GM19023 (cell line): Measurements from ENCODE around the gene A4GALT.

ENCODE experiments used
- ATAC-seq: cut with Tn5 transposase; IDR thresholded peaks from one replicate; pipeline ENCODE4 v1.9.1; 2021; ENCODE audit warnings: mild to moderate bottlenecking, moderate library complexity; ENCODE audit not compliant: unreplicated experiment

Gene A4GALT

DNA sequence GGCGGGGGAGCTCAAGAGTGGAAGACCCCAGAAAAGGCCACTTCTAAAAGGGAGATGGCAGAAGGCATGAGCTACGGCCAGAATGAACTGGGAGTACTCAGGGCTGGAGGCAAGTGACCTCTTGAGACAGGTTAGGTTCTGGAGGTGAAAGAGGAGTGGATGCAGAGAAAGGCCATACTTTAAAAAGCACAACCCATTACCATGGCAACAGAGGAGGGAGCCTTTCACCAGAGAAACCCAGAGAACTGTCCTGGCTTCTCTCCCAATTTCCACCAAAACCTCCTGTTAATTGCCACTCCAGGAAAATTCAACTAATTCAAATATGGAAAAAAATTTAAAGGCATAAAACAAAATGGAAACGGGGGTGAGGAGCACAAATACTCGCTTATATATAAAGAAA lies 15.8 kb downstream of the A4GALT start:
- no peak for ATAC-seq

DNA sequence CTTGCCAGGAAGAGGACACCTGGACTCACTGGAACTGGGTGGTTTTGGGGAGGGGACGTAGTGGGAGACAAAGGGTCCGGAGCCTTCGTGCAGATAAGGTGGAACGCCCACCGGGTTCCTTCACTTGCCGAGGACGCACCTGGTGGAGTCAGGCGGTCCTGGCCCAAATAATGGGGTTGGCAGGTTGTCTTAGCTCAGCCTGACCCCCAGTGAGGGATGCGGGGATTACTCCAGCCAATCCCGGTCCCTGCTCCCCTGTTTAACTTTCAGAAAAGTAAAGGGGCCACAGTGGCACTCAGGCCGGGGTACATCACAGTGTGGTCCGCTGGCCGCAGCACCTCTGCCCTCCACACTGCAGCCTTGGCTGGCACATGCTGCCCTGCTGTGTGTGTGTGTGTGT lies 18.0 kb downstream of the A4GALT start:
- ATAC-seq, result no peak

DNA sequence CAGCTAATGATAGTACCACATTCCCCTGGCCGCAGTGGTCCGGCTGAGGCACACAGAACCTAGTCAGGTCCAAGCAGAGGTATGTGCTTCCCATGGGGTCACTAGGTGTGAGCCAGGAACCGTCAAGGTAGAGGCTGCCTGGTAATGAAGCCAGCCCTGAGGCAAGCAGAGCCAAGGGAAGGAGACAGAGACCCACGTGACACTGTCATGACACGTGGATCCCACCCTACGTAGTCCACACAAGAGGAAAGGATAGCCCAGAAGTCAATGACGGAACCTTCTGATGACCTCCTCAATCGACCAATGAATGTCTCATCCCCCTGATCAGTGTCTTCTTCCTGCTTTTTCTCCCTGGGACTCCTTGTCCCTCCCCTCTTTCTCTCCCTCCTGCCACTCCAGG lies 19.0 kb downstream of the A4GALT start:
- no peak for ATAC-seq

DNA sequence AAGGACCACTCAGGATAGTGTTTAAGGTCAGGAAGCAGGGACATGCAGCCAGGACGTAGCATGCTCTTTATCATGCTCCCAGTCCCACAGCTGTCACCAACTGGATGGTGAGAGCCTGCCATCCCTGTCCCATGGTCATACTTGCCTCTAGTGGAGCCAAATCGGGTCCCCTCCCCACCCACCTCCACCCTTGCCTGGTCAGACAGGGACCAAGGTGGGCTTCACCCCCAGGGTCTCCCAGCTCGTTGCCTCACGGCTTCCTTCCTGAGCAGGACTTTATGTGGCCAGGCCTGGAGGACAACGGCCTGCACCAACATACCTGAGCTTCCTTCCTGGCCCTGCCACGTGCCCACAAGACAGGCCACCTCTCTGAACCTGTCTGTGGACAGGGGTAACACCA lies 19.8 kb downstream of the A4GALT start:
- no peak for ATAC-seq

DNA sequence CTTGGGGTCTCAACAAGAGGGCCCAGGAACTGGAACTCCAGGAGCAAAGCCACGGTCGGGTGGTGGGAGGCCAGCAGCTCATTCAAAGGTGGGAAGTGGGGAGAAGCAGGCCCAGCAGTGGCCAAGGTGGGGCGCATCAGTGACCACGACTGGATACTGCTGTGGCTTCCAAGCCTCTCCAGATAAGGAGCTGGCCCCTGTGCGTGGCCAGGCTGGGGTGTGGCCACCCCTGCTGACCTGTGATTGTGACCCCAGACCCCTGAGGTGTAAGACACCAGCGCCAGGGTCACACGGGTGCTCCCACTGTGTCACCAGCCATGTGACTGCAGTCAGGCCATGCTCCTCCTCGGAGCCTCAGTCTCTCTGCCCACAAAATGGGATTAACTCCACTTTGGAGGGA lies 20.3 kb downstream of the A4GALT start:
- ATAC-seq, result no peak

DNA sequence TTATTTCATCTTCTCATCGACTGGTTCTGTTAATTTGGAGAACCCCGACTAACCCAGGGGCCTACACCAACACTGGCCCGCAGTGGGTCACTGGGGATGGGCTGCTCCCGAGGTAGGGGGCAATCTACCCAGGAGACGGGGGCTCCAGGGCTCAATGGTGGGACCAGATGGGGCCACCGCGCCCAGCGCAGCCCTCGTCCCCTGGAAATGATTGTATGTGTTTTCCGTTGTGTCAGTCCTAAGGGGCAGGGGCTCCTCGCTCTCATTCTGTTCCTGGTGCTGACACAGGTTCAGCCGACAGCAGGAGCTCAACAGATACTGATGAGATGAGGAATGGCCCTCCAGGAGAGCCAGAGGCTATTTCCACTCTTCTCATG lies 20.7 kb downstream of the A4GALT start:
- ATAC-seq, result no peak

DNA sequence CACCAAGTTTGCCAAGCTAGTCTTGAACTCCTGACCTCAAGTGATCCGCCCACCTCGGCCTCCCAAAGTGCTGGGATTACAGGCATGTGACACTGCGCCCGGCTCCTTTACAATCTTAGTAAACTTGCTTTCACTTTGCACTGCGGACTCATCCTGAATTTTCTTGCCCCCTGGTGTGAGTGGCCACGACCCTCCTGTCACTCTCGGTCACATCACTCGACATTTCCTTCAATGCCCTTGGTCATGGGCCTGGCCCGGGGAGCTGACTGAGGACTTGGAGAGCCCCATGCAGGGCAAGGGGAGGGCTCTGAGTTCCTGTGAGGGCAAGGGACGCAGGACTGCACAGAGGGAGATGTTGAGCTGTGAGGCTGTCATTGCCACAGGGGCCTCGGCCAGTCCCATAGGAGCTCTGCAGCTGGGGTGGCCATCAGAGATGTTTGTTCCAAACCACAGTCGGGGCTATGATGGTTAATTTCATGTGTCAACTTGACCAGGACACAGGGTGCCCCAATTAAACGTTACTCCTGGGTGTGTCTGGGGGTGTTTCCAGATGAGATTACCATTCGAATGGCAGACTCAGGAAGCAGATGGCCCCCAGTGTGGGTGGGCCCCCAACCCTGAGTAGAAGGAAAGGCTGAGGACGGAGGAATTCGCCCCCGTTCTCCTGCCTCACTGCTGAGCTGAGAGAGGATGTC lies 21.2 kb downstream of the A4GALT start:
- no peak for ATAC-seq

DNA sequence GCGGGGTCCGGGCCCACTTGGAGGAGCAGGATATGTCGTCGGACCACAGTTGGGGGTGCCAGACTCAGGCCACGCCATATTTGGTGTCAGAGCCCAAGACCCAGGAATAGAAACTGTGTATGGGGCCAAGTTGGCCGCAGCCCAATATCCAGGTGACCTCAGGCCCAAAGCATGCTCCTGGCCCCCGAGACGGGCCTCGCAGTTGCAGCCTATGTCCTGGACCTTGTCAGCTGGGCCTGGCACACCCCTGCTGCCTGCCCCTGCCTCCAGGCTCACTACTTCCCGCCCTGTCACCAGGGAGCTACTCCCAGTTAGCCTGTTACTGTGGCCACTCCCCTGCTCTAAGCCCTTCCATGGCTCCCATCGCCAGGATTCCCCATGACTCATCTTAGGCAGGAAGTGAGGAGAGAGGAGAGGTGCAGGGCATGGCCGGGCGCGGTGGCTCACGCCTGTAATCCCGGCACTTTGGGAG lies 23.1 kb downstream of the A4GALT start:
- ATAC-seq, result no peak

DNA sequence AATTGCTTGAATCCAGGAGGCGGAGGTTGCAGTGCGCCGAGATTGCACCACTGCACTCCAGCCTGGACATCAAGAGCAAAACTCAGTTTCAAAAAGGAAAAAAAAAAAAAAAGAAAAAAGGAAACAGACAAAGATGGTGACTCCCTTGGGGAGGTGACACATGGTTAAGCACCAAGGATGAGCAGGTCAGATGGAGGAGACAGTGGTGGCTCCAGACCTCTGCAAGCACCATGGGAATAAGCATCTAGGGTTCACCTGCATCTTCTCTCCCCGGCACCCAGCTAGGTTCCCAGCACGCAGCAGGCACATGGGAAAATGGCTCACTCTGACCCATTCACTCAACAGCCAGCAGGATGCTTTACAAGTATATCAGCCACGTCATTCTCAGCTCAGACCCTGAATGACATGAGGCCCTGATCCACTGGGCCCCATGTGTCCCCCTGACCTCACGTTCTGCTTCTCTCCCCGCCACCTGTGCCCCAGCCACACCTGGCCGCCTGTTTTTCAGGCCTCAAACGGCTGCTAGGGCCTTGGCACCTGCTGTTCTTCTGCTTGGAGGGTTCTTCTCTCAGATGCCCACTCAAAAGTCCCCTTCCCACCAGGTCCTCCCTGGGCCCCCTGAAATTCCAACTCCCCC lies 24.2 kb downstream of the A4GALT start:
- no peak for ATAC-seq

DNA sequence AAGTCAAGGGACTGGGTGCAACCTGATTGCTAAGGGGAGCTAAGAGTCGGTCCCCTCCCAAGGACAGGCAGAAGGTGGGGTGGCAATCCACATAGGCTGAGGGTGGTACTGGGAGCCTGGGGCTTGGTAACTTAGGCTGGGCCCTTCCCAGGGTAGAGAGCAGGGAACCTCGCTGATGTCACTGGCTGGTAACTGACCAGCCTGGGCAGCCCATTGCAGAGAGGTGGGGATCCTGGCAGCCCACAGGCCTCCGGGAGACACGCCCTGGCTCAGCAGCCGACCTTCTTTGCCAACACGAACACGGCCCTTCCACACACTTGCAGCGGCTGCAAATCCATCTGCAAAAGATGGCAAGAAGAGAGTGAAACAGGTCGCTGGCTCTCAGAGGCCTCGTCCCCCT lies 25.4 kb downstream of the A4GALT start:
- ATAC-seq, result no peak

DNA sequence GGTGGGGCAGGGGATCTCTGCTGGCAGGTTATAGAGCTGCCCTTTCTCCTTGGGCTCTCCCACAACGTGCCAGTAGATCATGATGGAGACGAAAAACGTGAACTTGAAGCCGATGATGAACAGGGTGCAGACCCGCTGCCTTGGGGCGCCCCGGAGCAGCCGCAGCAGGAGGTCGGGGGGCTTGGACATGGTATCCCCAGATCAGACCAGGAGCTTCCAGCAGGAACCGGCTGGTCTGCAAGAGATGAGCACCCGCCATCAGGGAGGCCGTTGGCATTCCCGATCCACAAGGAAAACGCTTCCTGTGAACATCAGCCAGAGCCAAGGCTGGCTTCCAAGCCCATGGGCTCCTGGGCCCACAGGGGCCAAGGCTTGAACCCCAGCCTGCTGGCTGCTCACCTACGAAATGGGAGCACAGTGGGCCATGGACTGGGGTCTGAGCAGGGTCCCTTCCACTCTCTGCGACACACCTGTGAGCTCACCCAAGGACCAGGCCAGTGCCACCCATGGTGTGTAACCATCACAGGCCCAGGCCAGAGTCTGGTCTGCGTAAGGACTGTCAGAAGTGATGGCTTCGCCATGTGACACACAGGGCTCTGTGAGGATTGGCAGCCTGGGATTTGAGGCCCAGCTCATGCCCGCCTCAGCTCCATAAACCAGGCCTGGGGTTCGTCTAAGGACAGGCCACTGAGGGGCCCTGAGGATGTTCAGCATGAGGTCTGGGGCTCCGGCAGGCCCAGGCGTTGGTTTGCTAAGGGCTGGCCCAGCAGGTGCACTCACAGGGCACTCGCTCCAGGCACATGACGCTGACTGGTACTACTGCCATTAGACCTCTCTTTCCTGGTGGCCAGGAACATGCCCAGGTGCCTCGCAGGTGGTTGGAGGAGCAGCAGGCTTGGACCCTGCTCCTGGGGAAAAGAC lies 26.6 kb downstream of the A4GALT start:
- ATAC-seq, result no peak

DNA sequence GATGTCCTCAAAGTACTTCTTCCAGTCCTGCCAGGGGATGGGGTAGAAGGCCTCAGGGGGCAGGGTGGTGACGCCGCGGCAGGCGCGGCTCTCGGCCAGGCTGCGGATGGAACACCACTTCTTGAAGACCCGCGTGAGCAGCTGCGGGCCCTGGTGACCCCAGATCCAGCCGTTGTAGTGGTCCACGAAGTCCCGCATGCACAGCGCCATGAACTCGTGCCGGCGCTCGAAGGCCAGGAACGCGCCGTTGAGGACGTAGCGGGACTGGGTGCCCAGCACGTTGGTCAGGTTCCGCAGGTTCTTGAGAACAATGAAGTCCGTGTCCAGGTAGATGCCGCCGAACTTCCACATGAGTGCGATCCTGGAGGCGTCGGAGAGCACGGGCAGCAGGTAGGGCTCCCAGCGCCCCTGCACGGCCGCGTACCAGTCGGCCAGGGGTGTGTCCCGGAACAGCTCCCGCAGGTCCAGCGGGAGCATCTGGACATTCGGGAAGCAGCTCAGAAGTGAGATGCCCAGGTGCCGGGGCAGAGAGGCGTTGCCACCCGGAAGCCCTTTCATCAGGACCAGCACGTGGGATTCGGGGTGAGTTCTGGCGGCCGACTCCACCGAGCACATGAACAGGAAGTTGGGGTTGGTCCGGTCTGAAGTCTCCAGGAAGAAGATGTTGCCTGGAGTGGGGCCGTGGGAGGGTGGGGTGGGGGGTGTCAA lies 27.5 kb downstream of the A4GALT start:
- ATAC-seq, result no peak

DNA sequence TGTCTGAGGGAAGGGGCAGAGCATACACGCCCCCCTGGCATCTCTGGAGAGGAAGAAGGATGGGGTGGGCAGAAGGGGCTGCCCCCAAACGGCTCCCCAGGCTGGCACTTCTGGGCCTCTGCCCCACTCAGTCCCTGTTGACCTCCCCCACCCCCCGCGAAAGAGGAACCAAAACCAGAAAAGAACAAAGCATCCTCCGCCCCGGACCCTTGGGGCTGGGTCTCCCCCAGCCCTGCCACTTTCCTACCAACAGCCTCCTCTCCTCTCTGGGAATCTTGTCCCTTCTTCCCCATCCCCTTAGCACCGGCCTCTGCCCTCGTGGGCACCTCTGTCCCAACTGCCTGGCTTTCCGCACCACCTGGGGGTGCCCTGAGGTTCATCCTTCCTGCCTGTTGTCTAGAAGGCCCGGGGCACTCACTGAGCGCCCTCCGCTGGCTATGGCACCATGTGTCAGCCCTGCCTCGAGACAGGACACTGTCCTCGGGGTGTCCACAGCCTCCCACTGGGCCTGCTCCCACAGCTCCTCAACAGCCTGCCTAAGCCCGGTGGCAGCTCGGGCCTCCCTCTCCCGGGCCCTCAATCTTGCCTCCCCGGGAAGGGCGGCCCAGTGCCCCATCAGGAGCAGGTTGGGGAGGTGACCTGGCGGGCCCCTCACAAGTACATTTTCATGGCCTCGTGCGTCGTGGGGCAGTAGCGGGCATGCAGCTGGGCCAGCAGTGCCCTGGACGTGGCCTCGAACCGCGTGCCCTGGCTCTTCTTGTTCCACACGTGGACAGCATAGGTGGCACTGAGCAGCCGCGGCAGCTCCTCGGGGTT lies 28.2 kb downstream of the A4GALT start:
- no peak for ATAC-seq

DNA sequence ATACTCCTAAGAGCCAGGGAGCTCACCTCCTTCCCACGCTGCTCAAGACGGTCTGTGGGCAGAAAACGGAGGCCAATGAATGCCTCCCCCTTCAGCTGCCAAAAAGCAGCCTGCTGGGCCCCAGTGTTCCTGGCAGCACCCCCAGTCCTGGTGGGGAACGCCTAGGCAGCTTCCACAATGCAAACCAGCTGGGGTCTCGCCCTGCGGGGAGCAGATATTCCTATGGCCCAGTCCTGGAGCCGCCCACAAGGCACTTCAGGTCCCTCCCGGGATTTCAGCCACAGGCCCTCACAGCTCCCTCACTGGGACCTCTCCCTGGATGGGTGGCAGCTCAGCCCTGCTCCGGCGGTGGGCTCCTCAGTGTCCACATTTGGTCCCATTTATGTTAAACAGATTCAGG lies 29.2 kb downstream of the A4GALT start:
- no peak for ATAC-seq

DNA sequence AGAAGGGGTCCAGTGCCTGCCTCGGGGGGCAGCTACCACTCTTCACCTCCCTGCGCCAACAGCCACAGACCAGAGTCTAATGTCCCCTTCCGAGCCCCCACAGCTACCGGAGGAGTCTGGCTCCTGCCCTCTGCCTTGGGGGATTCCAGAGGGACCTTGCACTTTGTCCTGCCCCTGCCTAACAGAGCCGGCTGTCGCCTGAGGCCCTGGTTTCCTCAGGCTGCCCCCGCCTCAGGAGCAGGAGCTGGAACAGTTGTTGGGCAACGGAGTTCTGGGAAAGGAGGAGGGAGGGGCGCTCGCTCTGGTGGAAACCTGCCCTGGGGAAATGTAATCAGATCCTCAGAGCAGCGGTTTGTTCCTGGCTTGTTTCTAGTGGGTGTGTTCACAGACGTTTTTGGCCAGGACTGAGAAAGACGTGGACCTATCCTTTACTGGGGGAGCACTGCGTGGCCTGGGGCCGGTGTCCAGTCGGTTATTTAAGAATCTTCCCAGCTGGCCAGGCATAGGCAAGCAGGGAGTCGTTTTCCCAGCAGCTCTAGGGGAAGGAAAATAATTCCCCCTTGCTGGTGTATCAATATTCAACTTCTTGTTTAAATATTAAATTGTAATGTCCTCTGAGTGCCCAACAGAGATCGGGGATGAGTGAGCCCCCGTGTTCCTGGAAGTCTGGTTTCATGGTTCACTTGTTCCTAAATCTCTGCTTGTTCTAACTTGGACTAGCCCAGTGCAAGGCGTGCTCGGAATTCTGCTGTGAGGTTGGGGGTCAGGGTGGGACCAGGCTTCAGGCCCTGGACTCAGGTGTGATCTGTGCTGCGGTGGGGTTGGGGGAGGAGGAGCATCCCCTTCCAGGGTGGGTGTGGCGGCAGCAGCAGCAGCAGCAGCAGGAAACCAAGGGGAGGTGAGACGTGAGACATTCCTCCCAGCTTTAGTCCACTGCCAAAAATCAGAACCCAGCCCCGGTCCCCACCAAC lies 32.1 kb downstream of the A4GALT start:
- no peak for ATAC-seq

DNA sequence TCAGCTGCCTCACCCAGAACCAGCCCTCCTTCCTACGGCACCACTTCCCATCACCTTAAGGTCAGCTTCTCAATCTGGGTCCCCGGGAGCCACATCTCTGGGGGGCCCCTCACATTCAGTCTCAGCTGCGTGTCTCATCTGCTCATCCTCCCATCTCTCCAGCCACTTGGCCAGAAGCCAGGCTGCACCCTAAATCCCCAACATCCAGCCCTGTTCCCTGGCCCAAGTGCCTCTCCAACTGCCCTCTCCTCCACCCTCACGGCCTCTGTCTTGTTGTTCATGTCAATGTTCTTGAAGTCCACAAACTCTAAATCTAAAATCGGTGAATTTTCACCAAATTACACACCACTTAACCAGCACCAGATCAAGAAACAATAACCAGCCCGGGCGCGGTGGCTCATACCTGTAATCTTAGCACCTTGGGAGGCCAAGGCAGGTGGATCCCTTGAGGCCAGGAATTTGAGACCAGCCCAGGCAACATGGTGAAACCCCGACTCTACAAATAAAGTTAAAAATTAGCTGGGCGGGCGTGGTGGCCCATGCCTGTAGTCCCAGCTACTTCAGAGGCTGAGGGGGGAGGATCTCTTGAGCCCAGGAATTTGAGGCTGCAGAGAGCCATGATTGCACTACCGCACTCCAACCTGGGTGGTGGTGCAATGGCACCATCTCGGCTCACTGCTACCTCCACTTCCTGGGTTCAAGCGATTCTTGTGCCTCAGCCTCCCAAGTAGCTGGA lies 33.7 kb downstream of the A4GALT start:
- no peak for ATAC-seq

DNA sequence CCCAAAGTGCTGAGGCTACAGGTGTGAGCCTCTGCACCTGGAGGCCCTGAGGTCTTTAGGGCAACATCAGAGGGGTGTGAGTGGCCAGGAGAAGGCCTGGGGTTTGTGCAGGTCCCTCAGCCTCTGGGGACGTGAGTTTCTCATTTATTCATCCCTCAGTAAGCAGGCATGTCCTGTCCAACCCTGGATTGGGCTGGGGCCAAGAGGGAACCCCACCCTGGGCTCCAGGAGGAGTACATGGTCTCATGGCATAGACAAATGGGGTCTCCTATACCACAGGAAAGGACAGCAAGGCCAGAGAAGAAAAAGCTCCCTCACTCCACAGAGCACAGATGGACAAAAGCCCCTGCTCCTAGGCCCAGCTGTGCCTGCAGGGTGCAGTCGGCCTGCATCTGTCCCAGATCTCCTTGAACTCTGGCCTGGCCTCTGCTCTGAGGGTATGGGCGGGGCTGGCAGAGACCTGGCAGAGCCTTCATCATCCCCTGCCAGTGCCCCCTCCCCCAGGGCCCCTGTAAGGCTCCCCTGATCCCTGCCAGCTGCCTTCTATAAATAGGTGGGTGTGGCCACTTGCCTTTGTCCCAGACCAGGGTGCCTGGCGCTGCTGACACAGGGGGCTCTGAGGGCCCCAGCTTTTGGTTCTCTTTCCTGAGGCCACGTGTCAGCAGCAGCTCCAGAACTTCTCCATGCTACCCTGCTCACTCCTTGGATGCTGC lies 34.6 kb downstream of the A4GALT start:
- ATAC-seq, result no peak
